HepG2 (cell line): ENCODE data around the gene TMCC1. TPM values are rescaled to one million over a fixed set of nuclear protein-coding genes. Genes with fewer than 3 reads are reported as not detected.
A peak's percentile ranks its signal among the peaks of the same experiment; 100 is the strongest.

Experiments
- AKAP8 ChIP-seq: sonication (generic); formaldehyde crosslinking; IDR thresholded peaks from 2 replicates; pipeline ENCODE4 v1.5.1; 2020; ENCODE audit warnings: mild to moderate bottlenecking, missing genetic modification reagents
- BCL6 ChIP-seq: IDR thresholded peaks from 2 replicates; pipeline ENCODE4 v1.6.1; 2016; ENCODE audit warnings: missing genetic modification reagents, missing compliant biosample characterization
- CBX5 ChIP-seq: sonication (generic); formaldehyde crosslinking; IDR thresholded peaks from 2 replicates; pipeline ENCODE4 v1.4.0; 2020; ENCODE audit warnings: missing genetic modification reagents, borderline replicate concordance
- FOSL2 ChIP-seq: sonication (generic); formaldehyde crosslinking; IDR thresholded peaks from 2 replicates; pipeline ENCODE4 v1.4.0; 2020; ENCODE audit warnings: missing genetic modification reagents
- HDAC2 ChIP-seq: sonication (generic); formaldehyde crosslinking; IDR thresholded peaks from 2 replicates; pipeline ENCODE4 v1.4.0; 2020; ENCODE audit warnings: missing genetic modification reagents
- IRX3 ChIP-seq: sonication (generic); formaldehyde crosslinking; IDR thresholded peaks from 2 replicates; pipeline ENCODE4 v1.8.1; 2023; ENCODE audit warnings: mild to moderate bottlenecking, low read depth, missing genetic modification reagents, borderline replicate concordance
- KDM2A ChIP-seq: sonication (generic); formaldehyde crosslinking; IDR thresholded peaks from 2 replicates; pipeline ENCODE4 v1.4.0; 2020; ENCODE audit warnings: low read depth, missing genetic modification reagents, borderline replicate concordance
- MBD4 ChIP-seq: IDR thresholded peaks from 2 replicates; pipeline ENCODE4 v1.6.1; 2012; ENCODE audit warnings: low read length, inconsistent platforms, borderline replicate concordance
- NAIF1 ChIP-seq: sonication (generic); formaldehyde crosslinking; IDR thresholded peaks from 2 replicates; pipeline ENCODE4 v1.5.0; 2020; ENCODE audit warnings: mild to moderate bottlenecking, missing genetic modification reagents, borderline replicate concordance
- U2AF2 ChIP-seq: fragments of 200-400 bp; formaldehyde crosslinking; IDR thresholded peaks from 2 replicates; pipeline ENCODE4 v1.6.1; 2017; ENCODE audit warnings: low read depth, mild to moderate bottlenecking, low read length
- ZBTB20 ChIP-seq: sonication (generic); formaldehyde crosslinking; IDR thresholded peaks from 2 replicates; pipeline ENCODE4 v1.8.1; 2023; ENCODE audit warnings: missing genetic modification reagents, low read depth, mild to moderate bottlenecking, borderline replicate concordance
- ZBTB3 ChIP-seq: sonication (generic); formaldehyde crosslinking; IDR thresholded peaks from 2 replicates; pipeline ENCODE4 v1.4.0; 2020; ENCODE audit warnings: low read depth, mild to moderate bottlenecking, moderate library complexity, missing genetic modification reagents, borderline replicate concordance
- ZBTB38 ChIP-seq: sonication (generic); formaldehyde crosslinking; IDR thresholded peaks from 2 replicates; pipeline ENCODE4 v1.5.1; 2020; ENCODE audit warnings: mild to moderate bottlenecking, missing genetic modification reagents
- ZNF136 ChIP-seq: sonication (generic); formaldehyde crosslinking; IDR thresholded peaks from 2 replicates; pipeline ENCODE4 v1.8.1; 2022; ENCODE audit warnings: low read depth, mild to moderate bottlenecking, moderate library complexity, missing genetic modification reagents
- ZNF563 ChIP-seq: sonication (generic); formaldehyde crosslinking; IDR thresholded peaks from 2 replicates; pipeline ENCODE4 v1.8.0; 2022; ENCODE audit warnings: mild to moderate bottlenecking, moderate library complexity, missing genetic modification reagents
- ZNF614 ChIP-seq: IDR thresholded peaks from 2 replicates; pipeline ENCODE4 v1.6.1; 2018; ENCODE audit warnings: missing biosample characterization, missing genetic modification reagents, inconsistent platforms, borderline replicate concordance
- ZZZ3 ChIP-seq: sonication (generic); formaldehyde crosslinking; IDR thresholded peaks from 2 replicates; pipeline ENCODE4 v1.4.0; 2020; ENCODE audit warnings: missing genetic modification reagents, mild to moderate bottlenecking, borderline replicate concordance
- polyA plus RNA-seq, 8 experiments: library from polyadenylated mRNA; depleted of rRNA in 3 of 8; stranded (reverse) in 7 of 8; unstranded in 1 of 8; fragments of >200 nt; fragmentation: Illumina TruSeq in 4 of 8; extraction: Trizol in 4 of 8; gene quantifications; 2 replicates each; pipeline versions ENCODE4 v1.2.1 to v1.2.3, GENCODE V29; 2011 to 2016; ENCODE audit warnings: low read depth in 4 of 8, missing spikeins in 1 of 8, mixed read lengths in 1 of 8; ENCODE audit not compliant: insufficient read depth in 1 of 8
- total RNA-seq, 5 experiments: library from RNA; depleted of rRNA; stranded (reverse); fragments of >200 nt; fragmentation: Illumina TruSeq; extraction: Trizol; gene quantifications; 2 replicates each; pipeline ENCODE4 v1.2.3, GENCODE V29; 2016; ENCODE audit warnings: low read depth in 1 of 5
- TF ChIP-seq, protein P1 (sequence below): IDR thresholded peaks from 2 replicates; pipeline ENCODE4 v1.6.1; 2012; ENCODE audit warnings: low read length, improper control_type of control experiment
- TF ChIP-seq, protein P2 (sequence below): sonication (generic); formaldehyde crosslinking; conservative IDR thresholded peaks from 2 replicates; pipeline ENCODE4 v1.5.0; 2020; ENCODE audit warnings: missing genetic modification reagents
- TF ChIP-seq, protein P3 (sequence below): sonication (generic); formaldehyde crosslinking; IDR thresholded peaks from 2 replicates; pipeline ENCODE4 v1.5.1; 2020; ENCODE audit warnings: mild to moderate bottlenecking, missing genetic modification reagents, borderline replicate concordance
- TF ChIP-seq, protein P4 (sequence below): sonication (generic); formaldehyde crosslinking; IDR thresholded peaks from 2 replicates; pipeline ENCODE4 v1.8.0; 2023; ENCODE audit warnings: mild to moderate bottlenecking, missing genetic modification reagents

The TMCC1 gene
- total and polyA plus RNA-seq, 2 of the 13 experiments (the other 11 are each of a cell fraction or from before 2014, with no cell fraction given): 12.1 to 264 TPM

DNA sequence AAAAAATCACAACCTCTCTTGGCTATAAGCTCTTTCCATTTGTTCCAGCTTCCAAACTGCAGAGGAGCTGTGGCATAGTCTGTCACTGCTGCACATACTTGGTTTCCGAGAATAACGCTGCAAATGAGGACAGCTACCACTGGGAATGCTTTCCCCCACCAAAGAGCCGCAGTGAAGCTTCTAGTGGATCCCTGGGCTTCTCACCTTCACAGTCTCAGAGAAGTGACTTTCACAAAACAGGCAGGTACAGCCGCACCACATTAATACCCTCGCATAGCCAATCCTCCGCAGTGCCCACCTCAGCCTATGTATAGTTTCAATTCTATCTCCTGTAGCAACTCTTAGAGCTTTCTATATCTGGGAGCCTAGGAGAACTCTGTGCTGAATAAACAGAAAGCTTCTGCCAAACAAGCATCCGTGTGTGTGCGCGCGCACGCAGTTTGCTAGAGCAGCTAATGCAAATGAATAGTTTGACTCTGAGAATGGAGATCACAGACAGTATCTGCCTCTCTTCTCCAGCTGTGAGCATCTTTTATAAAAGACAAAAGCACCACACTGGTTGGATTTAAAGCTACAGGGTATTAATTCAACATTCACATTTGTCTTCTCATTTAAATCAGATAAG is 205.1 kb downstream of the TMCC1 start (continued):
- TF ChIP-seq AKAP8: no peak
- 0 out of 2 replicates have a peak, but pooled peaks have one; percentile 17 for TF ChIP-seq HDAC2 (CRISPR knock-in tag)
- TF ChIP-seq, protein P1, sequence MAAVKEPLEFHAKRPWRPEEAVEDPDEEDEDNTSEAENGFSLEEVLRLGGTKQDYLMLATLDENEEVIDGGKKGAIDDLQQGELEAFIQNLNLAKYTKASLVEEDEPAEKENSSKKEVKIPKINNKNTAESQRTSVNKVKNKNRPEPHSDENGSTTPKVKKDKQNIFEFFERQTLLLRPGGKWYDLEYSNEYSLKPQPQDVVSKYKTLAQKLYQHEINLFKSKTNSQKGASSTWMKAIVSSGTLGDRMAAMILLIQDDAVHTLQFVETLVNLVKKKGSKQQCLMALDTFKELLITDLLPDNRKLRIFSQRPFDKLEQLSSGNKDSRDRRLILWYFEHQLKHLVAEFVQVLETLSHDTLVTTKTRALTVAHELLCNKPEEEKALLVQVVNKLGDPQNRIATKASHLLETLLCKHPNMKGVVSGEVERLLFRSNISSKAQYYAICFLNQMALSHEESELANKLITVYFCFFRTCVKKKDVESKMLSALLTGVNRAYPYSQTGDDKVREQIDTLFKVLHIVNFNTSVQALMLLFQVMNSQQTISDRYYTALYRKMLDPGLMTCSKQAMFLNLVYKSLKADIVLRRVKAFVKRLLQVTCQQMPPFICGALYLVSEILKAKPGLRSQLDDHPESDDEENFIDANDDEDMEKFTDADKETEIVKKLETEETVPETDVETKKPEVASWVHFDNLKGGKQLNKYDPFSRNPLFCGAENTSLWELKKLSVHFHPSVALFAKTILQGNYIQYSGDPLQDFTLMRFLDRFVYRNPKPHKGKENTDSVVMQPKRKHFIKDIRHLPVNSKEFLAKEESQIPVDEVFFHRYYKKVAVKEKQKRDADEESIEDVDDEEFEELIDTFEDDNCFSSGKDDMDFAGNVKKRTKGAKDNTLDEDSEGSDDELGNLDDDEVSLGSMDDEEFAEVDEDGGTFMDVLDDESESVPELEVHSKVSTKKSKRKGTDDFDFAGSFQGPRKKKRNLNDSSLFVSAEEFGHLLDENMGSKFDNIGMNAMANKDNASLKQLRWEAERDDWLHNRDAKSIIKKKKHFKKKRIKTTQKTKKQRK: no peak
- no peak for TF ChIP-seq ZNF563
- TF ChIP-seq, protein P2, sequence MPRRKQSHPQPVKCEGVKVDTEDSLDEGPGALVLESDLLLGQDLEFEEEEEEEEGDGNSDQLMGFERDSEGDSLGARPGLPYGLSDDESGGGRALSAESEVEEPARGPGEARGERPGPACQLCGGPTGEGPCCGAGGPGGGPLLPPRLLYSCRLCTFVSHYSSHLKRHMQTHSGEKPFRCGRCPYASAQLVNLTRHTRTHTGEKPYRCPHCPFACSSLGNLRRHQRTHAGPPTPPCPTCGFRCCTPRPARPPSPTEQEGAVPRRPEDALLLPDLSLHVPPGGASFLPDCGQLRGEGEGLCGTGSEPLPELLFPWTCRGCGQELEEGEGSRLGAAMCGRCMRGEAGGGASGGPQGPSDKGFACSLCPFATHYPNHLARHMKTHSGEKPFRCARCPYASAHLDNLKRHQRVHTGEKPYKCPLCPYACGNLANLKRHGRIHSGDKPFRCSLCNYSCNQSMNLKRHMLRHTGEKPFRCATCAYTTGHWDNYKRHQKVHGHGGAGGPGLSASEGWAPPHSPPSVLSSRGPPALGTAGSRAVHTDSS (CRISPR knock-in tag): no peak
- TF ChIP-seq, protein P3, sequence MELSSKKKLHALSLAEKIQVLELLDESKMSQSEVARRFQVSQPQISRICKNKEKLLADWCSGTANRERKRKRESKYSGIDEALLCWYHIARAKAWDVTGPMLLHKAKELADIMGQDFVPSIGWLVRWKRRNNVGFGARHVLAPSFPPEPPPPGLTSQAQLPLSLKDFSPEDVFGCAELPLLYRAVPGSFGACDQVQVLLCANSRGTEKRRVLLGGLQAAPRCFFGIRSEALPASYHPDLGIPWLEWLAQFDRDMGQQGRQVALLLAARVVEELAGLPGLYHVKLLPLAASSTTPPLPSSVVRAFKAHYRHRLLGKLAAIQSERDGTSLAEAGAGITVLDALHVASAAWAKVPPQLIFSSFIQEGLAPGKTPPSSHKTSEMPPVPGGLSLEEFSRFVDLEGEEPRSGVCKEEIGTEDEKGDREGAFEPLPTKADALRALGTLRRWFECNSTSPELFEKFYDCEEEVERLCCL (CRISPR knock-in tag): 0 out of 2 replicates have a peak, but pooled peaks have one; percentile 52
- no peak for TF ChIP-seq ZBTB3 (CRISPR knock-in tag)
- no peak for TF ChIP-seq ZNF136 (CRISPR knock-in tag)
- TF ChIP-seq ZBTB38: peak; percentile 28; the same call in 1 of the 2 replicates
- no peak for TF ChIP-seq MBD4
- TF ChIP-seq IRX3: no peak
- TF ChIP-seq, protein P4, sequence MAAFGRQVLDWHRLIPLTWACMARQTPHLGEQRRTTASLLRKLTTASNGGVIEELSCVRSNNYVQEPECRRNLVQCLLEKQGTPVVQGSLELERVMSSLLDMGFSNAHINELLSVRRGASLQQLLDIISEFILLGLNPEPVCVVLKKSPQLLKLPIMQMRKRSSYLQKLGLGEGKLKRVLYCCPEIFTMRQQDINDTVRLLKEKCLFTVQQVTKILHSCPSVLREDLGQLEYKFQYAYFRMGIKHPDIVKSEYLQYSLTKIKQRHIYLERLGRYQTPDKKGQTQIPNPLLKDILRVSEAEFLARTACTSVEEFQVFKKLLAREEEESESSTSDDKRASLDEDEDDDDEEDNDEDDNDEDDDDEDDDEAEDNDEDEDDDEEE (CRISPR knock-in tag): no peak
- TF ChIP-seq ZNF614: 0 out of 2 replicates have a peak, but pooled peaks have one; percentile 63
- TF ChIP-seq ZBTB20: peak; percentile 31; the same call in 1 of the 2 replicates
- 0 out of 2 replicates have a peak, but pooled peaks have one; percentile 22 for TF ChIP-seq KDM2A
- no peak for TF ChIP-seq U2AF2
- TF ChIP-seq ZZZ3 (CRISPR knock-in tag): no peak
- TF ChIP-seq FOSL2 (CRISPR knock-in tag): peak; percentile 18; the same call in 1 of the 2 replicates
- 0 out of 2 replicates have a peak, but pooled peaks have one; percentile 18 for TF ChIP-seq BCL6 (CRISPR knock-in tag)
- 0 out of 2 replicates have a peak, but pooled peaks have one; percentile 53 for TF ChIP-seq NAIF1 (CRISPR knock-in tag)
- 0 out of 2 replicates have a peak, but pooled peaks have one; percentile 45 for TF ChIP-seq CBX5 (CRISPR knock-in tag)
